ENCODE data around the gene HTRA2.

HTRA2 gene

DNA sequence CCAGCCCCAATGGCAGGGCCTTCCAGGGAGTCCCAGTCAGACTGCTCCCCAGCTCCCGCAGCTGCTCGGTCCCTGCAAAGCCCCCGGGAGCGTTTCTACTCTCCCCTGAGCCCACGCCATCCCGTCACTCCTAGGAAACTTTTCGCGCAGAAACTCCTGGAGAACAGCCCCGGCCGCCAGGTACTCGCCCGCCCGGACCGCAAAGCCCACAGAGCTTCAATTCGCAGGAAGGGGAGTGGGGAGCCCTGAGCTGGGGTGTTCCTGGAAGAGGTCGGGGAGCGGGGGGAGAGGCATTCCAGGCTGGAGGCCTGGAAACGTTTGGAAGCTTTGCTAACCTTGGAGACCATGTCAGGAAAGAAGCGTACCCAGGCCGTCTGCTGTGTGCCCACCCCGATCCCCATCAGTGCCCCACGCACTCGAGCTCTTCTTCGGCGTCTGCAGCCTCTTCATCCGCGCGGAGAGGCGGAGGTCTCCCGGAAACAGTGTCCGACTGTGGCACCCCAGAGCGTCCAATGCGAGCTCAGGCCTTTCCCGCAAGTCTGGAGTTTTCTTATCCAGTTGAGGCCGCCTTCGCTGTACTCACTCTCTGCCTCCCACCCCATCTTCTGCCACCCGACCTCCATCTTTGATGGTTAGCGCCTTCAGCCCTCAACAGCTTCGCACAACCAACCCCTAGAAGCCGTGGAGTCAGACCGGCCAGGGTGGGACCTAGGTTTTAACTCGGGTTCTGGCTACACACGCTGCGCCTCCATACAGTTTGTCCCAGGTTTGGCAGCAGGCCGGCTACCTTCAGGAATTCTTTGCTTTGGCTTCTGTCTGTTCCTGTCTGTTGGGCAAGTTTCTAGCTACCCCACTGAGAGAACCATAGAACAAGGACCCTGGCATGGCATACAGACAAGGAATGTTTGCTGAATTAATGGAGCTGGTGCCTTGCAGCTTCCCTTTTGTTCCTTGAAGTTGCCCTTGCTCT, 25.9 kb upstream of the HTRA2 start:
- H3K9me3 Mint-ChIP-seq: no peaks in the 10 kb centered on the region
- peak overlapping the region; percentile 89 for H3K4me3 Mint-ChIP-seq
- H3K27me3 Mint-ChIP-seq (ENCODE audit: low read depth, poor library complexity): peaks cover 100% of the 10 kb centered on the region
- peak; percentile 15 for DNase-seq
- no peak overlapping the region for H3K27ac Mint-ChIP-seq
- peaks cover 87% of the 10 kb centered on the region for H3K4me1 Mint-ChIP-seq
- peaks cover 30% of the 10 kb centered on the region for H3K36me3 Mint-ChIP-seq (ENCODE audit: low read depth)
- TF ChIP-seq, protein P1, sequence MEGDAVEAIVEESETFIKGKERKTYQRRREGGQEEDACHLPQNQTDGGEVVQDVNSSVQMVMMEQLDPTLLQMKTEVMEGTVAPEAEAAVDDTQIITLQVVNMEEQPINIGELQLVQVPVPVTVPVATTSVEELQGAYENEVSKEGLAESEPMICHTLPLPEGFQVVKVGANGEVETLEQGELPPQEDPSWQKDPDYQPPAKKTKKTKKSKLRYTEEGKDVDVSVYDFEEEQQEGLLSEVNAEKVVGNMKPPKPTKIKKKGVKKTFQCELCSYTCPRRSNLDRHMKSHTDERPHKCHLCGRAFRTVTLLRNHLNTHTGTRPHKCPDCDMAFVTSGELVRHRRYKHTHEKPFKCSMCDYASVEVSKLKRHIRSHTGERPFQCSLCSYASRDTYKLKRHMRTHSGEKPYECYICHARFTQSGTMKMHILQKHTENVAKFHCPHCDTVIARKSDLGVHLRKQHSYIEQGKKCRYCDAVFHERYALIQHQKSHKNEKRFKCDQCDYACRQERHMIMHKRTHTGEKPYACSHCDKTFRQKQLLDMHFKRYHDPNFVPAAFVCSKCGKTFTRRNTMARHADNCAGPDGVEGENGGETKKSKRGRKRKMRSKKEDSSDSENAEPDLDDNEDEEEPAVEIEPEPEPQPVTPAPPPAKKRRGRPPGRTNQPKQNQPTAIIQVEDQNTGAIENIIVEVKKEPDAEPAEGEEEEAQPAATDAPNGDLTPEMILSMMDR (IDR thresholded peaks at IDR 0.05): no peak

DNA sequence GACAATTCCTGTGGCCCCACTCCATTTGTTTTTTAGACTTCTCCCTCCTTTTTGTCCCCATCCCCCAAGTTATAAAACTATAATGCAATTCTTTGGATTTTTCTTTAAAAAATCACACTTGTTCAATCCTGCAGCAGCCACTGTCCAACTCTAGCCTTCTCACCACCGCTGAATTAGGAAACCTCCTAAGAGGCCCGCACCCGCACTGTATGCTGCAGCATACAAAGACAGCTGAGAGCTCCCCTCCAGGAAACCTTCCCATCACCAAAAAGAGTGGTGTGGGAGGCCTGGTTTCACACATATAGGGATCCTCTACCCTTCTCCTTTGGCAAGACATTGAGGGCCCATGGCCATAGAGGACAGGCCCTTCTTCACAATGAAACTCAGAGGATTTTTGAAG, 25.1 kb upstream of the HTRA2 start:
- Mint-ChIP-seq H3K4me1 (peaks cover 83% of the 10 kb centered on the region), H3K27me3 (ENCODE audit: low read depth, poor library complexity) (peaks cover 100% of the 10 kb centered on the region), H3K27ac (no peak overlapping the region)

DNA sequence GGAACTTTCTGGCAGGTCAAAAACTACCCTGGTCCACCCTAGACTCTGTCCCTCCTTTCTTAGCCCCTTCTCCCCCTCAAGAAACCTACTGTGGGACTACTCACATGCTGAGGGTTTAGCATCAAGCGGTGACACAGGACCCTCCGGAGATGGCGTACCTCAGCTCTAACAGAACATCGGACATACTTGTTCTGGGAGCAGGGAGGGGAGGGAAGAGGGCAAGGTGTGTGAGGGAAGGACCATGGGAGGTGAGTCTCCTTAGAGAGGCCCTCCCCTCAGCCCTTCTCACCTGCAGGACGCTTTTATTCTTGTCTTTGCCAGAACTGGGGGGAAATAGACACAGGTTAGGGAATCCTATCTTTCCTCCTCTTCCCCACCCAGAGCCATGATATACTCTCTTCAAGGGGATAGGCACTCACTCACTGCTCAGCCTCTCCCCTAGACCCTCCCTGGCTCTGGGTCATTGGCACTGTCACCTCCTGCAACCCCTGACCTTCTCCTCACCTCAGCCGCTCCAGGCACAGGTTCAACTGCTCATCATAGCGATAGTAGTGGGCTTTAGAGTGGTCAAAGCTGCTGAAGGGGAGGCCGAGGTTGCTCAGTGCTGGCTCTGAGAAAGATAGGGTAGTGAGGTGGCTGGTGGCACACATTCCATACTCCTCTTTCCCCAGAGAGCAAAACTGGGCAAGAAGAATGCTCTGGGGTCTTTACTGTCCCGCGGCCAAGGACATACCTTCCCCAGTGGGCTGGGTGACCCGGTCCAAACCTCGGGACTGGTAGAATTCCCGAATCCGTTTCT, 24.1 kb upstream of the HTRA2 start:
- peaks cover 73% of the 10 kb centered on the region for H3K4me1 Mint-ChIP-seq
- peaks cover 100% of the 10 kb centered on the region for H3K27me3 Mint-ChIP-seq (ENCODE audit: low read depth, poor library complexity)
- peak overlapping the region; percentile 26 for H3K4me3 Mint-ChIP-seq
- H3K27ac Mint-ChIP-seq: no peak overlapping the region
- H3K9me3 Mint-ChIP-seq: no peaks in the 10 kb centered on the region
- DNase-seq: no peak
- peaks cover 30% of the 10 kb centered on the region for H3K36me3 Mint-ChIP-seq (ENCODE audit: low read depth)
- TF ChIP-seq, protein P1 (IDR thresholded peaks at IDR 0.05): no peak

More for the DNA sequence above, 25.1 kb upstream of the HTRA2 start:
- Mint-ChIP-seq H3K36me3 (ENCODE audit: low read depth) (peaks cover 30% of the 10 kb centered on the region), H3K9me3 (no peaks in the 10 kb centered on the region), H3K4me3 (peak overlapping the region; percentile 89)
- TF ChIP-seq, protein P1 (IDR thresholded peaks at IDR 0.05): no peak
- DNase-seq: no peak

DNA sequence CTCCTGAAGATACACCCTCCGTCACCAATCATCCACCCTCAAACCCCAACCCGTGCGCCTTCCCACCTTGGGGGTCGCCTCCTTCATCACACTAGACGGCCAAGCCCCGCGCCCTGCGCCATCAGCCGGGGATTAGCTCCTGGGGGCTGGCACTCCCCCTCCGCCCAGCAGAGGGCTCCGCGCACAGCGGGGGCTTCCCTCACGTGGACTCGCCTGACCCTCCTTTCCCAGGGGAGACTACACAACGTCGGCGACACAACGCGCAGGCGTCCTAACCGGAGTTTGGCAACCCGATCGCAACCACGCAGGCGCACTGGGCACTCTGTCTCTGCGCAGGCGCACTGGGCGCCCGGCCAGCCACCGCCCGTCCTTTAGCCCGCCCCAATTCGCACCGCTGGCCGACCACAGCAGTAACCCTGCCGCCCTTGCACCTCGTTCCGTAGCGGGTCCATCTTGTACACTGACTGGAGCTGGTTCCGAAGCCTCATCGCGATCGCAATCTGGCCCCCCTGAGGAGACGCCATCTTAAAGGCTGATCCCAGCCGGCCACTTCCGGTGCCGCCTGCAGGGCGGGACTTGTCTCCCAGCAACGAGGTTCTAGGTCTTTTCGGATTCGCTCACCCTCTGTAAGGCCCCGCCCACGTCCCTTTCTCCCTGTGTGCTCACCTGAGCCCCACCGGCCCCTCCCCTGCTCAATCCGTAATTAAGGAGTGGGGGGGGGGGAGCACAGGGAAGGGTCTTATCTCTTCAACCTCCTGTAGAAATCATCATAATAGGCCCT, 22.4 kb upstream of the HTRA2 start, which contains the start of gene PCGF1:
TSS of gene PCGF1 (minus strand) at position 551 of the 781 bp plus-strand sequence. CDS start at position 524, 27 bp downstream.
- peak within 1 kb of the TSS; percentile 100 for H3K27ac Mint-ChIP-seq
- peaks cover 30% of the 10 kb centered on the region for H3K36me3 Mint-ChIP-seq (ENCODE audit: low read depth)
- peaks cover 100% of the 10 kb centered on the region for H3K27me3 Mint-ChIP-seq (ENCODE audit: low read depth, poor library complexity)
- peak; percentile 99 for DNase-seq
- TF ChIP-seq, protein P1 (IDR thresholded peaks at IDR 0.05): peak; percentile 68
- peak within 1 kb of the TSS; percentile 99 for H3K4me3 Mint-ChIP-seq
- peaks cover 56% of the 10 kb centered on the region for H3K4me1 Mint-ChIP-seq
- peaks cover 4% of the 10 kb centered on the region for H3K9me3 Mint-ChIP-seq

DNA sequence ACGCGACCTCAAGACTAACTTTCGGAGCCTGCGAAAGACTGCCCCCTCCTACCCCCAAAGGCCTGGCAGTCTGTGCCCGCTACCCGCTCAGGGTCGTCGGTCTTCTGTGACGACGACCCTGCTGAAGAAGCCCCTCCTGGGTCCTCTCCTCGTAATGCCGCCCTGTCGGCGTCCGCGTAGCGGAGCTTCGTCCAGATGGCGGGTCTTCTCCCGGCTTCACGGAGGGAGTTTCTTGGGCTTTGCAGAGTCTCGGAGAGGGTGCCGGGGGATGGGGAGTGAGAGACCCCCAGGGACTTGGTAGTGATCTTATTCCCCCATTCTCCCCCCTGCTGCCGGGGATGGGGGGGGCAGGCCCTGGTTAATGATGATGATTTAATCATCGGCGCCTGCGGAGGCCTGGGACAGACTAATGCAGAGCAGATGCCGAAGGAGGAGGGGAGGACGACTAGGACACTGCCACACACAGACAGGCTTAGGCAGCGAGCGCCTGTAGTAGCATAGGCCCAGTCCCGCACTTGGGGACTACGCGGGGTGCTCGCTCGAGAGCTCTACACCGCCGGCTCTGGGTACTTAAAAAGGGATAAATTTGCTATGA, 21.7 kb upstream of the HTRA2 start:
- H3K4me1 Mint-ChIP-seq: peaks cover 56% of the 10 kb centered on the region
- peaks cover 30% of the 10 kb centered on the region for H3K36me3 Mint-ChIP-seq (ENCODE audit: low read depth)
- peak overlapping the region; percentile 100 for H3K27ac Mint-ChIP-seq
- peak overlapping the region; percentile 99 for H3K4me3 Mint-ChIP-seq
- H3K27me3 Mint-ChIP-seq (ENCODE audit: low read depth, poor library complexity): peaks cover 100% of the 10 kb centered on the region
- DNase-seq: peak; percentile 45
- TF ChIP-seq, protein P1 (IDR thresholded peaks at IDR 0.05): no peak
- H3K9me3 Mint-ChIP-seq: peaks cover 4% of the 10 kb centered on the region

Measured in nephron progenitor cell (in vitro differentiated cells).